Adrenal gland (tissue), 5 donors: Measurements from ENCODE around the gene FNDC5.

Experiments used
- POLR2A ChIP-seq, 2 donors: fragments of 450-650 bp; IDR thresholded peaks; one replicate each; pipeline ENCODE4 v1.6.1; 2017; ENCODE audit warnings: antibody characterized with exemption in 2 of 2, mild to moderate bottlenecking in 2 of 2, moderate library complexity in 1 of 2
- TF ChIP-seq, protein P1 (sequence below), 6 experiments: fragments of 450-650 bp in 4 of 6; fragments of 200-600 bp in 2 of 6; sonication (generic) in 1 of 6; IDR thresholded peaks; 1 replicate in 5 of 6; 2 replicates in 1 of 6; pipeline versions ENCODE4 v1.5.1 to v1.8.0; 2016 to 2021; ENCODE audit warnings: antibody characterized with exemption in 6 of 6, mild to moderate bottlenecking in 2 of 6, moderate library complexity in 1 of 6
- donor health status: DM: no; HTN: no; CAD: no.

DNA sequence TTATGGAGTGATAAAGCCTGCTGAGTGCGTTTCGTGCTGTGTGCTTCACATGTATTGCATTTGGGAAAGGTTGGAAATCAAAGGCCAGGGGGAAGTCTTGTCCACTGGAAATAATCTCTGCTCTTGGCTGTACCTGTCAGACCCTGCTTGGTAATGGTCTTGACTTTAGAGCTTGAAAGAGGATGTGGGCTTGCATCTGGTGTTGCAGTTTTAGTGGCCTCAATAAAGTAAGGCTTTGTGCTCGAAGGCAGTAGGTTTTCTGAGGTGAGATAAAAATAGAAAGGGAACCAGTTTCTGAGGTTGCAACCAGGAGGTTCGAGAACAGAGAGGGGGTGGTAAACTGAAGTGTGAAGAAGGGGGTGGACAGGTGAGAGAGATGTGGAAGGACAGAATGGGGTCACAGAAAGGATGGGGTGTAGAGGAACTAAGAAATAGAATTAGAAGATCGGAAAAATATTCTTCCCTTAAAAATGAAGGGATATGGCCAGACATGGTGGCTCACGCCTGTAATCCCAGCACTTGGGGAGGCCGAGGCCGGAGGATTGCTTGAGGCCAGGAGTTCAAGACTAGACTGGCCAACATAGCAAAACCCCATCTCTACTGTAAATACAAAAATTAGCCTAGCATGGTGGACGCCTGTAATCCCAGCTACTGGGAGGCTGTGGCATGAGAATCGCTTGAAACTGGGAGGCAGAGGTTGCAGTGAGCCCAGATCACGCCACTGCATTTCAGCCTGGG lies 51.7 kb downstream of the FNDC5 start:
- no peak for TF ChIP-seq POLR2A (IDR thresholded peaks at IDR 0.05)
- TF ChIP-seq, protein P1, sequence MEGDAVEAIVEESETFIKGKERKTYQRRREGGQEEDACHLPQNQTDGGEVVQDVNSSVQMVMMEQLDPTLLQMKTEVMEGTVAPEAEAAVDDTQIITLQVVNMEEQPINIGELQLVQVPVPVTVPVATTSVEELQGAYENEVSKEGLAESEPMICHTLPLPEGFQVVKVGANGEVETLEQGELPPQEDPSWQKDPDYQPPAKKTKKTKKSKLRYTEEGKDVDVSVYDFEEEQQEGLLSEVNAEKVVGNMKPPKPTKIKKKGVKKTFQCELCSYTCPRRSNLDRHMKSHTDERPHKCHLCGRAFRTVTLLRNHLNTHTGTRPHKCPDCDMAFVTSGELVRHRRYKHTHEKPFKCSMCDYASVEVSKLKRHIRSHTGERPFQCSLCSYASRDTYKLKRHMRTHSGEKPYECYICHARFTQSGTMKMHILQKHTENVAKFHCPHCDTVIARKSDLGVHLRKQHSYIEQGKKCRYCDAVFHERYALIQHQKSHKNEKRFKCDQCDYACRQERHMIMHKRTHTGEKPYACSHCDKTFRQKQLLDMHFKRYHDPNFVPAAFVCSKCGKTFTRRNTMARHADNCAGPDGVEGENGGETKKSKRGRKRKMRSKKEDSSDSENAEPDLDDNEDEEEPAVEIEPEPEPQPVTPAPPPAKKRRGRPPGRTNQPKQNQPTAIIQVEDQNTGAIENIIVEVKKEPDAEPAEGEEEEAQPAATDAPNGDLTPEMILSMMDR (IDR thresholded peaks at IDR 0.05): no peak
